Measurements from ENCODE around the gene ABCB11.

Gene ABCB11

DNA sequence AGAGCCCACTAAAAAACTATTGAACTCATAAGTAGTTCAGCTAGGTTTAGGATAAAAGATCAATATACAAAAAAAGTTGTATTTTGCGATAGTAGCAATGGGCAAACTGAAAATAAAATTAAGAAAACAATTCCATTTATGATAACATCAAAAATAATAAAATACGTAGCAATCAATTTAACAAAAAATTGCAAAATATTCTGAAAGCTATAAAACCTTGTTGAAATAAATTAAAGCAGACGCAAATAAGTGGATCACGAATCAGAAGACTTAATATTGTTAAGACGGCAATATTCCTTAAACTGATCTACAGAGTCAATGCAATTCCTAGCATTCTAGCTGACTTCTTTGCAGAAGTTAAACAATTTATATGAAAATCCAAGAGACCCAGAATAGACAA is 24.5 kb downstream of the ABCB11 start:
- no peak for DNase-seq

DNA sequence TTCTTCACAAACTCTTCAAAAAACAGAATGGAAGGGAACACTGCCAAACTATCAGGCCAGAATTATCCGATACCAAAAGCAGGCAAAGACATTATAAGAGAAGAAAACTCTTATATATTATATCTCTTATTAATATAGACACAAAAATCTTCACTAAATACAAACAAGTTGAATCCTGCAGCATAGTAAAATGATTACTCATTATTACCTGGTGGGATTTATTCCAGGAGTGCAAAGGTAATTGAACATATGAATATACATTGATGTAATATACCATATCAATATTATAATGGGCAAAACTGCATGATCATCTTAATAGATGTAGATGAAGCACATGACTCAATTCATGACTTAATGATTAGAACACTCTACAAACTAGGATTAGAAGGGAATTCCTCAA is 25.1 kb downstream of the ABCB11 start:
- no peak for DNase-seq

DNA sequence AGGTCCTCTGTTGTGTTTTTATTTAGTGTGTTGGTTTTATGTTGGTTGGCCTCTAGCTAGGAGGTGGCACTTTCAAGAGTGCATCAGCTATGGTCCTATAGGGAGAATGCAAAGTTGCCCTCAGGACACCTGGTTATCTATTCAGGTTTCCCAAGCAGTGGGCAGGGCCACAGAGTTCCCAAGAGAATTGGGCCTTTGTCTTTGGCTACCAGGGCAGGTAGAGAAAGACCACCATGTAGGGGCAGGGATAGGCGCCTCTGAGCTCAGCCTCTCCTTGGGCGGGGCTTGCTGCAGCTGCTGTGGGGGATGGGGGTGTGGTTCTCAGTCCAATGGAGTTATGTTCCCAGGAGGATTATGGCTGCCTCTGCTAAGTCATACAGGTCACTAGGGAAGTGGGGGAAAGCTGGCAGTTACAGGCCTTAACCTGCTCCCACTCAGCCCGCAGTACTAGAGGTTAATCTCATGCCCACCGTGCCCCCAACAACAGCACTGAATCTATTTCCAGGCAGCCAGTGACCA is 26.0 kb downstream of the ABCB11 start:
- no peak for DNase-seq

DNA sequence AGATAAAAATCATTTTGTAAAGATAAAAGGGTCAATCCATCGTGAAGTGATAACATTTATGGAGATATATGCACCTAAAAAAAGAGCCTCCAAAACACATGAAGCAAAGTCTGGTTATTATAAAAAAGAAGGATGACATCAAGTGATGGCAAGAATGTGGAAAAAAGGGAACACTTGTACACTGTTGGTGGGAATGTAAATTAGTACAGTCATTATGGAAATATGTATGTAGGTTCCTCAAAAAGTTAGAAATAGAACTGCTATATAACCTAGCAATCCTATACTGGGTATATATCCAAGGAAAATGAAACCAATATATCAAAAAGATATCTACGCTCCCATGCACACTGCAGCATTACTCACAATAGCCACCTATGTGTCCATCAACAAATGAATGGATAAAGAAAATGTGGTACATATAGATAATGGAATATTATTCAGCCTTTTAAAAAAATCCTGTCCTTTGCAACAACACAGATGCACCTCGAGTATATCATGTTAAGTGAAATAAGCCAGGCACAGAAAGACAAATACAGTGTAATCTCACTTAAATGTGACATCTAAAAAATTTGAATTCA is 28.9 kb downstream of the ABCB11 start:
- no peak for DNase-seq

DNA sequence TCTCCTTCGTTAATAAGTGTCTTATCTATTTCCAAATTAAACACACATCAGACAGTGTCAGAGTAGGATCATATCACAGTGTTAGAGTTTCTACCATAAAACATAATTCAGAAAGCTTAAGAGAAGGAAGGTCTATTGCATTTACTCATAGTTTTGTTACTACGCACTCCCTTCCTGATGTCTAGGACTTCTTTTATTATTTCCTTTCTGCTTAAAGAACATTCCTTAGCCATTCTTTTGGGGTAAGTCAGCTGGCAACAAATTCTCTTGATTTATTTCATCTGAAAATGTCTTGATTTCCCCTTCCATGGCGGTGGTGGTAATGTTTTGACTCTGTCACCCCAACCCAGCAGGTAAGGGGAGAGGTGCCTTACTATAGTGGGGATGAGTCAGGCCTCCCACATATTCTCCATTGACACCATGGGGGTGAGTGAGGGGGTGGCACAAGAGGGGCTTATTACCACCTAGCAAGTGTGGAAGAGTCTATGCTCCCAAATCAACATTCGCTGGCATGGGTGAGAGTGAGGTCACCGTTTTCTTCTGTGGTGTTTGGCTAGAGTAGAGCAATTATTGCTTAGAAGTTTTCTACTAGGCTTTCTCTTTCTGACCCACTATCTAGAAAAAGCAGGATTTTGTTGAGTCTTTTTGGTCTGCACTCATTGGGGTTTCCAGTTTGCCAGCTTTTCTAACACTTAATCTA is 29.9 kb downstream of the ABCB11 start:
- DNase-seq = no peak

DNA sequence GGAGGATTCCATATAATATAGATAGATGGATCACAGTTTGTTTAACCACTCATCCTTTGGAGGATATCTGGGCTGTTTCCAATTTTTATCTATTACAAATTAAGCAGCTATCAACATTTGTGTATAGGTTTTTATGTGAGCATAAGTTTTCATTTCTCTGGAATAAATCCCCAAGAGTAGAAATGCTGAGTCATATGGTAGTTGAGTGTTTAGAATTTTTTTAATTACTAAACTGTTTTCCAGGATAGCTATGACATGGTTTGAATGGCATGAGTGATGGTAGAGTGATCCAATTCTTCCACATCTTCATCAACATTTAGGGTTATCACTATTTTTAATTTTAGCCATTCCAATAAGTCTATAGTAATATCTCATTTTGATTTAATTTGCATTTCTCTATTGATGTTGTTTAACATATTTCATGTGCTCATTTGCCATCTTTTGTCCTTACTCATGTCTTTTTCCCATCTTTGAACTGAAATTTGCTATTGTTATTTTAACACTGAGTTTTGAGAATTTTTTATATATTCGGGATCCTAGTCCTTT is 31.4 kb downstream of the ABCB11 start:
- no peak for DNase-seq

DNA sequence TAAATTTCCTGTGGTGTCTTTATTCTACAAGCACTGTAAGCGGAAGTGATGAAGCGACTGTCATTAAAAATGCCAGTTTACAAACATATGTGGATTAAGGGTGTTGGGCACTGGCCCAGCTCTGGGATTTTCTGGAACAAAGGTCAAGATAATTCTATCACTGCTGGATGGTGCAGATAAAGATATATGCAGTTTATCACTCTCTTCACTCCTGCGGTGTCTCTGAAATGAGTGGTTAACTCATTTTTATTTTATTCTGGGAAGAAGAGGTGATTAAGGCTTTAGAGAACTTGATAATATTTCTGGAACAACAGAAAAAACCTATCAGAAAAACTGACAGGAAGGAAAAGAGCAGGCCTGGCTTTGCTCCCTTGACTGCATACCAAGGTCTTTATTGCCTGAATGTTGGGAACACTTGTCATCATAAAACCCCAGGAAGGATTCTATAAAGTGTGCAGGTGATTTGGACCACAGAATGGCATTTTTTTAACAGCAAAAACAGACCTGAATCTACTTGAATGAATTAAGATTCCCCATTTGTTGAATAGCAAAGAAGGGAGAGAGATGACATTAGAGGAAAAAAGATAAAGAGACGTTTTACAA is 32.4 kb downstream of the ABCB11 start:
- DNase-seq = no peak

DNA sequence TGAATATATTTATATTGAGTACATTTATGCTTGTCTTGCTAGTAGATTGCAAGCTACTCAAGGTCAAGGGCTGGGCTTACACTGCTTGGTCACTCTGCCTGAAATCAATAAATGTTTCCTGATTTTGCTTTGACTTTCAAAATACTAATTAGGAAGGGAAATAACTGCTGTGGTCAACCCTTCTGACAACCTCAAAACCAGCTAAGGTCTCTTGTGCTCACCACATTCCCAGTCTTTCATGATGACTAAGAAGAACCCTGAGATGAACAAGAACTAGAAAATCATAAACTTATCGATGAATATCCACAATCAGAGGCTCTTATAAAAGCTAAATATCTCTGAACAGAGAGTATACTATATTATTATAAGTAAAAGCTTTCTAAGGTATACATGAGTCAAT is 33.3 kb downstream of the ABCB11 start:
- no peak for DNase-seq

DNA sequence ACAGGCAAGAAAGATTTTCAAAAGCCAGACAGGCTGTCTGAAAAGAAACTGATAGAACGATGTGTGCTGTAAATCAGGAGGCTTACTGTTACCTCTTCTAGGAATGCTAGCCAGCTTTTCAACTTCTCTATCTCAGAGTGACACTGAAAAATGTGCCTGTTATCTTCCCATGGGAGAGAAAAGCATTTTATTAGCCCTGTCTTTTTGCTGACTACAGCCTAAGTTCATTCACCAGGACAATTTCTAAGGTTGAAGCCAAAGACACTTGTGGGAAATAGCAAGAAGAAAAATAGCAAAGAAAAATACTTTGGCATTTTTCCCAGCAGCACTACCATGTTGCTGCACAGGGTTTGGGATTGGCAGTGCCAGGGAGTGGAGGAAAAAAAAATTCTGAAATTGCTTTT is 34.0 kb downstream of the ABCB11 start:
- no peak for DNase-seq

DNA sequence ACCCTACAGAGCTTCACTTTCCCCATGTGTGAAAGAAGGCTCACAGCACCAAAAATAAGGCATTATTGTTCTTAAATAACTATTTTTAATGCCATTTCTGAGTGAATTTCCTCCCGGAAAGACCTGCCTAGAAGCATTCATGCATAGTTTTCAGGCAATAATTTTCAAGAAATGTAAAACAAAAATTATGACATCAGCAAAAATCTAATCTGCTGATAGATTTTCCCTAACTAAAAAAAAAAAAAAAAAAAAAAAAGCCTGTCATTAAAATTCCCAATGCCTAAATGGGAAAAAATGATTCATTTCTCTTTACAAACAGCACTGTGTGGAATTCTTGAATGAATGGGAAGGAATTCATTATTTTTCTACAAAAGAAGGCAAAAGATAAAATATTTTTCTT is 35.4 kb downstream of the ABCB11 start:
- DNase-seq = no peak

DNA sequence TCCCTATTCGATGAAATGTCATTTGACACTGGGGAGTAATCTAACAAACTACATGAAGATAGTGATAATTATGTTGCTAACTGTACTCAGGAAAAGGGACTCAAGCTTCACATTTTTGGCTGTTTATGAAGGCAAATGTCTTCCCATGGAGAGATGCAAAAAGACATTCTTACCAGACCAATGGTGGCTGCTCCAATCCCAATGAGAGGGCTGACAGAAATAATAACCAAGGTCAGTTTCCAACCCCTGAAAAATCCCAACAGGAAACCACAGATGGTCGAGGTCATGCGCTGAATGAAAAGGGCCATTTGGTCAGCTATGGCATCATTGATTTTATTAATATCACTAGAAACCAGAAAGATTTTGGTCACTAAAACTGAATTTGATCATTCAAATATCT is 37.6 kb downstream of the ABCB11 start:
- no peak for DNase-seq

DNA sequence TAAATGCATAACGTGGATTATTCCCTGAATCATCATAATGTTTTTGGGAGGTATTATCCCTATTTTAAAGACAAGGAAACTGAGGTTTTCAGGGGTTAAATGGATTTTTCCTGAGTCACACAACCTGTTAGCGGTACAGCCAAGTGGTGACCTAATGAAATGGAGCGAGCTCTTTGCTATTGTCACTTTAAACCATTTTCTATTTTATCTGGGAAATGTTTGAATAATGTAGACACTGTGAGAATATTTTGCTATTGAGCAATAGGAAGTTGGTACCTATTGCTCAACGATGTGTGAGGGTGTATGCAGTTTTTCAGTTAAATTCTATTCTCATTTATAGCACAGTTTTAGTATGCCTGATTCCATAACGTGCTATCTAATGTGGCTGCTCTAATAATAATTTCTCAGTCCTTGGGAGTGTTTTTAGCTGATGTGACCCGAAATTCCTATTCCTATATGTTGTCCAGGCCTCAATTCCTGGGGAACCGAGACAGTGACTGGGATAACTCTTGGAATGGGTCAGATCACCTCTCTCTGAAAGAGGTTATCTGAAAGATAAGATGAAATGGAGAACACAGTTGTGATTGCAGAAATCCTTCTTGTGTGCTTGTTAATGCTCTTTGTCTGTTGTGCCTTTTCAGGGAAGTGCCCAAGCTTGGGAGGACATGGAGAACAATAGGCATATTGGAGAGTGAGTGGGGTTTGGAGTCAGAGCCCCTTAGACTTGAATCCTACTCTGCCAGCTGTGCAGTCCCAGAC is 38.4 kb downstream of the ABCB11 start:
- no peak for DNase-seq

DNA sequence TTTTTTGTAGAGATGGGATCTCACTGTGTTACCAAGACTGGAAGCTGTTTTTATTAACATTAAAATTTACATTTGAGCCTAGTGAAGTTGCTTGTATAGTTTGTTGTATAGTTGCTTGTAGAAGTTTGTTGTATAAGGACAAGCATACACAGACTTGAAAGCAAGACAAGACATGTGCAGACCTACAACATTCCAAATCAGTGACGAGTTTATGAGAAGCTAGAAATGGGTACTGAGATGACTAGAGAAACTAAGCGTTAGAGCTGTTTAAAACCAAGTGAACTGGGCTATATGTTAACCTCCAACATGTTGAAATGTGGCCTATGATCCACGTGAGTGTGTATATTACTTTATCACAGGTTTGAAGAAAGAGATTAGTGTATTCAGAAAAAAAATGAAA is 39.1 kb downstream of the ABCB11 start:
- no peak for DNase-seq

DNA sequence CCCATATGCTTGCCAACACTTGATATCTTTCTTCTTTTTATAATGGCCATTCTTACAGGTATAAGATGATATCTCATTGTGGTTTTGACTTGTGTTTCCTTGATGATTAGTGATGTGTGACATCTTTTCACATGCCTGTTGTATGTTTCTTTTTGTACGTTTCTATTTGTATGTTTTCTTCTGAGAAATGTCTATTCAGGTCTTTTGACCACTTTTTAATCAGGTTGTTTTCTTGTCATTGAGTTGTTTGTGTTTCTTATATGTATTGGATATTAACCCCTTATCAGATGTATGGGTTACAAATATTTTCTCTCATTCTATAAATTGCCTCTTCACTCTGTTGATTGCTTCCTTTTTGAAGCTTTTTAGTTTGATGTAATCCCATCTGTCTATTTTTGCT is 42.4 kb downstream of the ABCB11 start:
- no peak for DNase-seq

DNA sequence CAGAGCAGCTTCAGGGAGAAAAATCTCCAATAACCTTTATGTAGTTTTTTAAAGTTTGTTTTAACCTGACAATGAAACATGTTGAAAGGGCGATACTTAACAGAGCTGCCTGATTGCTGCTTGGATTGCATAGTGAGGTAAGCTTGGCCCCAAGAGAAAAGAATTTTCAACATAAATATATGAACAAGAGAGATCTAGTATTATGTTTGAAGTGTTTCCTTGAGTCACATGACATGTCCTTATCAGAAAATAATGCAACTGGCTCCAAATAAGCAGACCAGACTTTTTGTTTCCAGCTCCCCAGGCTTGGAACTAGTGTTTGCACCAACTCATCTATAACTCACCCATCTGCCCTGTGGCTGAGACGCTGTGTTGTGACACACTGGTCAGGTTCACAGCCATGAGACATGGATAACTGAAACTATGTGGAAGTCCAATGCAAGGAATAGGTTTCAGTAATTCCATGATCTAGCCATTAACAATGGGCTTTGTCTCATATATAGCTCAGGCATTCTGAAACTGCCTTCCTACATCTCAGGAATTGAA is 44.7 kb downstream of the ABCB11 start:
- no peak for DNase-seq

DNA sequence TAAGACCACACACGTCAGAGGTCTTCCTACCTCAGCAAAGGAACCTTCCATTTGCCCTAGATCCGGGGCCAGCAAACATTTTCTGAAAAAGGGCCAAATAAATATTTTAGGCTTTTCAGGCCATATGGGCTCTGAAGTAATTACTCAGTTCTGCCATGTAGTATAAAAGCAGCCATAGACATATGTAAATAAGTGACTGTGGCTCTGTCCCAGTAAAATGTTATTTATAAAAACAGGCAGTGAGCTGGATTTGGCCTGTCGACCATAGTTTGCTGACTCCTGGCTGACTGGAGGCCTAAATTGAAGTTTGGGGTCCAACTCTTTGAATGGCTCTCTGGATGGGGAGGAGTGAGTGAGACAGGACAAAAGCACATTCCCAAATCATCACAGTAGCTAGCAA is 49.5 kb downstream of the ABCB11 start:
- no peak for DNase-seq

DNA sequence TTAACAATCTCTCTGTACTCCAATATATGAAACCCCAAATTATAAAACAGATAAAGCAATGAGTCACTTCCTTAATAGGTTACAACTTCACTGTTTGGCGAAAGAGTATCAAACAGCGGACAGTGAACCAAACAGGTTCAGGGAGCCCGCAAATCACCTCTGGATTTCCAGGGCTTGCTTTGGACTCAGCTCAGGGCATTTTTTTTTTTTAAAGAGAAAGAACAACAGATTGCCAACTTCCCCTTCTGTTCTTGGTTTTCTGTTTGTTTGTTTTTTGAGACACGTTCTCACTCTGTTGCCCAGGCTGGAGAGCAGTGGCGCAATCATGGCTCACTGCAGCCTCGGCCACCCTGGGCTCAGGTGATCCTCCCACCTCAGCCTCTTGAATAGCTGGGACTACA is 52.7 kb downstream of the ABCB11 start:
- no peak for DNase-seq

DNA sequence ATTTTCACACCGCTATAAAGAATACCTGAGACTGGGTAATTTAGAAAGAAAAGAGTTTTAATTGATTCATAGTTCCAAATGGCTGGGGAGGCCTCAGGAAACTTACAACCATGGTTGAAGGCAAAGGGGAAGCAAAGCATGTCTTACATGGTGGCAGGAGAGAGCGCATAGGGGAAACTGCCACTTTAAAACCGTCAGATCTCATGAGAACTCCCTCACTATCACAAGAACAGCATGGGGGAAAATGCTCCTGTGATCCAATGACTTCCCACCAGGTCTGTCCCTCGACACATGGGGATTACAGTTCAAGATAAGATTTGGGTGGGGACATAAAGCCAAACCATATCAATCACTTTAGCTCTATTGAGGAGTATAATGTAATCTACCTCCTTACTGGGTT is 53.5 kb downstream of the ABCB11 start:
- DNase-seq = no peak

DNA sequence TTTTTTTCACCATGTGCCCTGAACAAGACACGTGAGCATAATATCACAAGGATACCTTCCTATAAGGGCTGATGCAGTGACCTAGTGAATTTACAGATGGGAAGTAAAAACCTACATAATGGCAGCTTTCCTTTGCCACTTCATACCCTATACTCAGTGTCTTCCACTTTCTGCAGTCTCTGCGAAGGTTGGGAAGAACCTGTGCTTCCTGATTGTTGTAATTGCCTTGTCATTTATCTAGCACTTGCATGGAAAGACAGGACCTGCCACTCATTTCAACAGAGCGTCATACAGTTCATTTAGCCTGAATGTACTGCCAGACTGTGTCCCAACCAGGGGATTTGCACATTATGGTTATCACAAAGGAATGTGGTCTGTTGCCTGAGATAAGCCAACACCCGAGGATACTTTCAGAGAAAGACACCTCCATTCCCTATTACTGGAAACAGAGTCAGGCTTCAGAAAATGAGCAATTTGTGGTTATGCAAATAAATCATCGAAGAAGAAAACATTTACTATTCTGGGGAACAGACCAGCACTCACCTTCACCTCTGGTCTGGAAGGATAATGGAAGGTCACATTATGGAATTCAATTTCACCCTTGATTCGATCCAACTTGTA is 55.0 kb downstream of the ABCB11 start:
- DNase-seq = no peak

DNA sequence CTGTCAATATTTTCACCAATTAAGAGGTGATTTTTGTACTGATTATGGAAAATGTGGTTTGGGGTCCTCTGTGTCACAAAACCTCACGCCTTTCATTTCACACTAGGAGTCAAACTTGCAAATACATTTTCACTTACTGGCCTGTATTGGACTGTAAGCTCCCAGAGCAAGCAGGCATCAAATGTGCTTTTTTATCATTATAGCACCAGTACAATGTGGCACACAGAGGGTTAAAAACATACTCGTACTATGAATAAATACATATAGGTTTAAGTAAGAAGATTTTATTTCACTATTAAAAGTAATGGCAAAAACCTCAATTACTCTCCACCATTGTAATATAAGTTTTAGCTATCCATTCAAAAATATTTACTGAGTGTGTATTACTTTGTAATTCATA is 56.7 kb downstream of the ABCB11 start:
- DNase-seq = no peak

DNA sequence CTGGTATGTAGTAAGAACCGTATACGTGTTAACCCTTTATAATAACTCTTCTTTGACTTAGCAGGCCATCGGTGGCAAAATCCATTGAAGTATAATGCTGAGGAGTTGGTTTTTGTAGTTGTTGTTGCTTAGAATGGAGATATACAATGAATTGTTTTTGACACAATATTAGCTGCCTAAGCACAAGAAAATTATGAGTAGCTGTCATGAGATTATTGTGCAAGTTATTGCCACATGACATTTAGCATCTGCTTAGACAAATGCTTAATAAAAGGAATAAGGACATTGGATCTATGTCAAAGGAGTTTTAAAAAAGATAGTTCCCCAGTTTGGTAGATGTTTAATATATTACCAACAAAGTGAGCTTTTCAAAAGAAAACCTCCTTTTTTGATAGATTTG is 59.9 kb downstream of the ABCB11 start:
- no peak for DNase-seq

DNA sequence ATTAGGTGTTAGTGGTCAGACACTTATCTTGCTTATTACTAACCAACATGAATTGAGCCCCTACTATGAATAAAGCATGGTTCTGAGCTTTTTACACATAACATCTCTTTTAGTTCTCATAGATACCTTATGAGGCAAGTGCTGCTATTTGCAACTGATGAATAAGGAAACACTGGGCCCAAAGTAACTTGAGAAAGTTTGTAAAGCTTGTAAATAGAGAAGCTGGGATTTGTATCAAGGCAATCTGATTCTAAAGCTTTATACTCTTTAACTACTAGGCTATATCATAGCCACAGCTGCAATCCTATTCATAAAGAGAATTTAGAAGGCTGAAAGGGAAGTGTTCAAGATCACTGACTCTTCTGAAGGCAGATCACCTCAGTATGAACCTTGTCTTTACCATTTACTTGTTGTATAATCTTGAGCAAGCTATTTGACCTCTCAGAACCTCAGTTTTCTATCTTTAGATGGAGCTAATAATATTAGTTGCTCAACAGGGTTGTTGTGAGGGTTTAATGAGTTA is 60.4 kb downstream of the ABCB11 start:
- DNase-seq = no peak

DNA sequence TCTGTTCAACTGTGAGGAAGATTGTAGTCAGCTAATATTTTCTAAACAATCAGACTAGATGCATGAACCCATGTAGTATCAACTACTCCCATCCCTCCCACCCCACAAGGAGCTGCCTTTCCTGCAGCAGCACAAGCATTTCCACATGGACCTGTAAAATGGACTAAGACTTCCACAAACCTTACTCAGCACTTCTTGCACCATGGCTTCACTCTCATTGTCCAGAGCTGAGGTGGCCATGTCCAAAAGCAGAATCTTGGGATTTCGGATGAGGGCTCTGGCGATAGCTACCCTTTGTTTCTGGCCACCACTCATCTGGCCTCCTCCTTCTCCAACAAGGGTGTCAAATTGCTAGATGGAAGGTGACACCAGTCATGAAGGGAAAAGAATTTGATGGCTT is 61.3 kb downstream of the ABCB11 start:
- DNase-seq = no peak
